Activated CD4-positive, alpha-beta T cell treated with anti-CD3 and anti-CD28 coated beads, Interleukin-2, amount 50 U/mL, for 24 hours (primary cell): ENCODE measurements around the gene LUC7L.

Experiments
- DNase-seq, 2 donors: peaks; one replicate each; pipeline ENCODE4 v3.0.0-alpha.2; 2020; ENCODE audit warnings: low read depth in 1 of 2, low spot score in 1 of 2

Gene LUC7L

GRCh38 chr16:143456-143855 is 85.8 kb downstream of the LUC7L start:
- DNase-seq: no peak

- no peak for DNase-seq
Measured at GRCh38 chr16:143047-143446, 86.2 kb downstream of the LUC7L start.

GRCh38 chr16:142405-142967 is 86.8 kb downstream of the LUC7L start:
- no peak for DNase-seq

- no peak for DNase-seq
Measured at GRCh38 chr16:140175-140857, 88.9 kb downstream of the LUC7L start.
